Measurements from ENCODE around the gene USP15.

- TF ChIP-seq POLR2A (IDR thresholded peaks at IDR 0.05; ENCODE audit: control extremely low read depth in 1 of 2, low read depth in 2 of 2, low read length in 2 of 2) (no peak), TAF1 (IDR thresholded peaks at IDR 0.05; ENCODE audit: low read depth, low read length) (no peak), CTCF (IDR thresholded peaks at IDR 0.05; ENCODE audit: control extremely low read depth in 1 of 3, insufficient read depth in 1 of 3, low read depth in 1 of 3, low read length in 3 of 3) (no peak), TEAD4 (IDR thresholded peaks at IDR 0.05; ENCODE audit: low read depth, low read length) (no peak), CEBPB (IDR thresholded peaks at IDR 0.05; ENCODE audit: low read depth, low read length) (peak; percentile 8; the same call in 1 of the 2 replicates), SRF (IDR thresholded peaks at IDR 0.05; ENCODE audit: low read depth, low read length) (no peak), KDM5A (IDR thresholded peaks at IDR 0.05; ENCODE audit: low read length) (no peak), TCF12 (IDR thresholded peaks at IDR 0.05; ENCODE audit: low read depth, low read length) (no peak), EZH2 (IDR thresholded peaks at IDR 0.05; ENCODE audit: low read depth, low read length, severe bottlenecking) (no peak), PHF8 (conservative IDR thresholded peaks at IDR 0.05; ENCODE audit: low read depth, low read length) (no peak), CHD2 (IDR thresholded peaks at IDR 0.05; ENCODE audit: low read length) (no peak), YY1 (IDR thresholded peaks at IDR 0.05; ENCODE audit: low read depth, low read length) (no peak)
These were observed 45.4 kb upstream of the USP15 start for GRCh38 chr12:62214846-62215245.

Measured in H1 (cell line).